NAMALWA (cell line): ENCODE measurements around the gene KNL1.
"Not testable (repeated sequence)": the region's sequence is repeated elsewhere in the genome, so short reads cannot be mapped to it uniquely, and the experiment has no call there.

Source experiments
- DNase-seq: peaks from one replicate; pipeline ENCODE4 v3.0.0-alpha.2; 2015; ENCODE audit warnings: low spot score

KNL1 gene

GRCh38 chr15:40593588-40594428, at the start of gene KNL1:
TSS of gene KNL1 (plus strand) at chr15:40594249. CDS start at chr15:40602932, 8,683 bp downstream.
- peak; percentile 98 for DNase-seq

GRCh38 chr15:40545457-40545856, 48.6 kb upstream of the KNL1 start:
- DNase-seq, result no peak

GRCh38 chr15:40548610-40549009, 45.4 kb upstream of the KNL1 start:
- DNase-seq, result no peak

GRCh38 chr15:40549894-40550293, 44.2 kb upstream of the KNL1 start:
- DNase-seq, result no peak

- peak; percentile 45 for DNase-seq
Measured at GRCh38 chr15:40550341-40551037, 43.6 kb upstream of the KNL1 start.

- DNase-seq, result no peak
Measured at GRCh38 chr15:40554161-40554525, 39.9 kb upstream of the KNL1 start.

- no peak for DNase-seq
Measured at GRCh38 chr15:40555876-40556275, 38.2 kb upstream of the KNL1 start.

- no peak for DNase-seq
Measured at GRCh38 chr15:40558952-40559742, 34.9 kb upstream of the KNL1 start.

GRCh38 chr15:40562691-40563090, 31.4 kb upstream of the KNL1 start:
- no peak for DNase-seq

- DNase-seq, result no peak
Measured at GRCh38 chr15:40563426-40563825, 30.6 kb upstream of the KNL1 start.

- DNase-seq, result peak; percentile 100
Measured at GRCh38 chr15:40564591-40565332, 29.3 kb upstream of the KNL1 start, which contains the start of gene CCDC32. TSS of gene CCDC32 (minus strand) at chr15:40565042. CDS start at chr15:40563015, 2,027 bp downstream.

- no peak for DNase-seq
Measured at GRCh38 chr15:40565333-40566238, 28.5 kb upstream of the KNL1 start.

GRCh38 chr15:40567111-40567510, 26.9 kb upstream of the KNL1 start:
- peak; percentile 58 for DNase-seq

- DNase-seq, result peak; percentile 96
Measured at GRCh38 chr15:40569129-40569953, 24.7 kb upstream of the KNL1 start, which contains the start of gene RPUSD2. TSS of gene RPUSD2 (plus strand) at chr15:40569299. CDS start at chr15:40569338, 39 bp downstream.

- no peak for DNase-seq
Measured at GRCh38 chr15:40575113-40575512, 18.9 kb upstream of the KNL1 start.

GRCh38 chr15:40576914-40577313, 17.1 kb upstream of the KNL1 start:
- DNase-seq, result not testable (repeated sequence)

- DNase-seq, result no peak
Measured at GRCh38 chr15:40578892-40579291, 15.2 kb upstream of the KNL1 start.

- peak; percentile 28 for DNase-seq
Measured at GRCh38 chr15:40581796-40582195, 12.3 kb upstream of the KNL1 start.

GRCh38 chr15:40582726-40583246, 11.3 kb upstream of the KNL1 start:
- no peak for DNase-seq
